Mesenchymal stem cell (in vitro differentiated cells and primary cell): ENCODE data around the gene LHX3.

Experiments
- DNase-seq: peaks from one replicate; pipeline ENCODE4 v3.0.0-alpha.2; 2013
- H2AFZ ChIP-seq: one replicate; pipeline ENCODE4 v1.6.1; 2013; ENCODE audit warnings: low read depth, mild to moderate bottlenecking, control low read depth, inconsistent platforms, low read length, moderate library complexity
- H2AK5ac ChIP-seq: 2 replicates; pipeline ENCODE4 v1.6.1; 2013; ENCODE audit warnings: low read length, moderate library complexity, mild to moderate bottlenecking, inconsistent platforms; ENCODE audit not compliant: severe bottlenecking
- H2BK120ac ChIP-seq: one replicate; pipeline ENCODE4 v1.6.1; 2013; ENCODE audit warnings: low read depth, mild to moderate bottlenecking, inconsistent platforms, low read length, moderate library complexity
- H2BK12ac ChIP-seq, 2 experiments: one replicate each; pipeline ENCODE4 v1.6.1; 2013; ENCODE audit warnings: inconsistent platforms in 2 of 2, low read length in 2 of 2, mild to moderate bottlenecking in 2 of 2, moderate library complexity in 2 of 2, control low read depth in 1 of 2
- H2BK15ac ChIP-seq: one replicate; pipeline ENCODE4 v1.6.1; 2013; ENCODE audit warnings: mild to moderate bottlenecking, low read depth, inconsistent platforms; ENCODE audit not compliant: poor library complexity, severe bottlenecking
- H2BK5ac ChIP-seq: 2 replicates; pipeline ENCODE4 v1.6.1; 2013; ENCODE audit warnings: low read depth, mild to moderate bottlenecking, low read length, control low read depth, inconsistent platforms; ENCODE audit not compliant: poor library complexity, severe bottlenecking
- H3K14ac ChIP-seq, 2 experiments: one replicate each; pipeline ENCODE4 v1.6.1; 2013; ENCODE audit warnings: inconsistent platforms in 2 of 2, low read length in 2 of 2, control low read depth in 1 of 2, mild to moderate bottlenecking in 1 of 2, moderate library complexity in 1 of 2
- H3K18ac ChIP-seq, 2 experiments: one replicate each; pipeline ENCODE4 v1.6.1; 2013; ENCODE audit warnings: inconsistent platforms in 2 of 2, low read length in 2 of 2, control low read depth in 1 of 2, low read depth in 1 of 2, mild to moderate bottlenecking in 1 of 2
- H3K23ac ChIP-seq, 2 experiments: one replicate each; pipeline ENCODE4 v1.6.1; 2013; ENCODE audit warnings: inconsistent platforms in 2 of 2, low read length in 2 of 2, mild to moderate bottlenecking in 2 of 2, moderate library complexity in 2 of 2, control low read depth in 1 of 2
- H3K27ac ChIP-seq: 2 replicates; pipeline ENCODE4 v1.5.1; 2013; ENCODE audit warnings: mild to moderate bottlenecking, moderate library complexity, low read length, control low read depth, inconsistent platforms; ENCODE audit not compliant: poor library complexity, severe bottlenecking
- H3K27me3 ChIP-seq, 2 experiments: 2 replicates each; pipeline versions ENCODE4 v1.6.1 to v1.7.0; 2013; ENCODE audit warnings: low read length in 2 of 2, mild to moderate bottlenecking in 2 of 2, moderate library complexity in 2 of 2, control low read depth in 1 of 2, inconsistent platforms in 1 of 2; ENCODE audit not compliant: control insufficient read depth in 1 of 2, insufficient read depth in 1 of 2
- H3K36me3 ChIP-seq, 2 experiments: 2 replicates each; pipeline versions ENCODE4 v1.6.1 to v1.7.0; 2013; ENCODE audit warnings: low read length in 2 of 2, control low read depth in 1 of 2, inconsistent platforms in 1 of 2, low read depth in 1 of 2, mild to moderate bottlenecking in 1 of 2; ENCODE audit not compliant: insufficient read depth in 2 of 2, control insufficient read depth in 1 of 2
- H3K4ac ChIP-seq, 2 experiments: one replicate each; pipeline ENCODE4 v1.6.1; 2013; ENCODE audit warnings: inconsistent platforms in 2 of 2, low read length in 2 of 2, mild to moderate bottlenecking in 2 of 2, moderate library complexity in 2 of 2, control low read depth in 1 of 2, low read depth in 1 of 2
- H3K4me1 ChIP-seq: 2 replicates; pipeline ENCODE4 v1.6.1; 2013; ENCODE audit warnings: low read depth, low read length, control low read depth; ENCODE audit not compliant: control insufficient read depth, insufficient read depth
- H3K4me2 ChIP-seq: 2 replicates; pipeline ENCODE4 v1.6.1; 2013; ENCODE audit warnings: low read length, mild to moderate bottlenecking, inconsistent platforms; ENCODE audit not compliant: poor library complexity, severe bottlenecking
- H3K4me3 ChIP-seq, 2 experiments: 2 replicates each; pipeline versions ENCODE4 v1.5.1 to v1.7.0; 2013; ENCODE audit warnings: low read length in 2 of 2, mild to moderate bottlenecking in 2 of 2, control low read depth in 1 of 2, low read depth in 1 of 2; ENCODE audit not compliant: insufficient read depth in 1 of 2
- H3K79me1 ChIP-seq: replicated peaks from 2 replicates; pipeline ENCODE4 v1.6.1; 2013; ENCODE audit warnings: mild to moderate bottlenecking, control low read depth, low read length, inconsistent platforms; ENCODE audit not compliant: poor library complexity, severe bottlenecking
- H3K9ac ChIP-seq: 2 replicates; pipeline ENCODE4 v1.7.0; 2013; ENCODE audit warnings: mild to moderate bottlenecking, low read length, moderate library complexity
- H3K9me3 ChIP-seq: 2 replicates; pipeline ENCODE4 v1.7.0; 2013; ENCODE audit warnings: mild to moderate bottlenecking, low read length; ENCODE audit not compliant: control insufficient read depth
- H4K8ac ChIP-seq: one replicate; pipeline ENCODE4 v1.6.1; 2013; ENCODE audit warnings: inconsistent platforms, mild to moderate bottlenecking, low read length, moderate library complexity
- H4K91ac ChIP-seq: one replicate; pipeline ENCODE4 v1.6.1; 2013; ENCODE audit warnings: mild to moderate bottlenecking, low read length, inconsistent platforms
- WGBS: methylation state at CpG from one replicate; pipeline ENCODE4 v1.1.7; 2013; ENCODE audit warnings: mixed read lengths; 5-methylcytosine and 5-hydroxymethylcytosine counted together

Gene LHX3

DNA sequence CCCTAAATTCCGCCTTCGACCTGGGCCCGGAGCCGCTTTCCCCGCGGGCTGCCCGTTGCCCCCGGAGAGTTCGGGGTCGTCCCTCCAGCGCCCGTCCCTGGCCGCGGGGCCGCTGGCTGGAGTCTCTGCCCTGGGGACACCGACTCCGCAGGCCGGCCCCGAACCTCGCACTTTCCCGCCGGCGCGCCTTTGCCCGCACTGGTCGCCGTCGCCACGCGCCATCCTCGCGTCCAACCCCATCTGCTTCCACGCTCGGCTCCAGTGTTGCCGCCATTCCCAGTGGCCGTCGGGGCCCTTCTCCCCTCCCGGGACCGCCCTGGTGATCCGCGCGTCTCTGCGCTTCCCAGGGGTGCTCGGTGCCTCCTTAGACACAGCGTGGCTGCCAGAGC is 11.0 kb downstream of the LHX3 start:
- H2BK5ac ChIP-seq, result no peak overlapping the region

GRCh38 chr9:136193127-136193890 is 11.6 kb downstream of the LHX3 start:
- Histone ChIP-seq H3K18ac (no peak overlapping the region), H3K27ac (no peak overlapping the region), H3K27me3 (peaks cover 84 to 86% of the 10 kb centered on the region in 2 experiments), H2AFZ (no peak overlapping the region), H2BK5ac (no peak overlapping the region), H3K9ac (no peak overlapping the region), H4K91ac (no peak overlapping the region), H3K14ac (no peak overlapping the region), H3K36me3 (no peaks in the 10 kb centered on the region), H2BK12ac (no peak overlapping the region), H3K4me1 (peaks cover 17% of the 10 kb centered on the region), H2BK15ac (no peak overlapping the region), H3K79me1 (no peaks in the 10 kb centered on the region), H3K9me3 (no peaks in the 10 kb centered on the region), H3K23ac (no peak overlapping the region), H2AK5ac (no peak overlapping the region), H3K4ac (no peak overlapping the region), H4K8ac (no peak overlapping the region), H2BK120ac (no peak overlapping the region), H3K4me3 (peak overlapping the region in 1 of 2 experiments; percentile 36), H3K4me2 (no peak overlapping the region)
- 3% methylated on average over 75 of the region's 96 CpGs for WGBS
- no peak for DNase-seq

More for the DNA sequence above, 11.0 kb downstream of the LHX3 start:
- H3K4me1 ChIP-seq, result peaks cover 23% of the 10 kb centered on the region
- no peak overlapping the region for H3K9ac ChIP-seq
- no peak overlapping the region for H3K4me3 ChIP-seq
- no peak overlapping the region for H4K91ac ChIP-seq
- H2BK15ac ChIP-seq, result no peak overlapping the region
- no peak overlapping the region for H3K18ac ChIP-seq
- peaks cover 87 to 89% of the 10 kb centered on the region in 2 experiments for H3K27me3 ChIP-seq
- no peaks in the 10 kb centered on the region for H3K79me1 ChIP-seq
- no peak overlapping the region for H4K8ac ChIP-seq
- no peak overlapping the region for H3K4ac ChIP-seq
- no peak overlapping the region for H2BK12ac ChIP-seq
- no peaks in the 10 kb centered on the region for H3K9me3 ChIP-seq
- no peak overlapping the region for H3K14ac ChIP-seq
- no peak overlapping the region for H2BK120ac ChIP-seq
- no peaks in the 10 kb centered on the region for H3K36me3 ChIP-seq
- H2AFZ ChIP-seq, result no peak overlapping the region
- no peak overlapping the region for H3K27ac ChIP-seq
- 6% methylated on average over 37 of the region's 45 CpGs for WGBS
- no peak for DNase-seq
- no peak overlapping the region for H2AK5ac ChIP-seq
- H3K4me2 ChIP-seq, result no peak overlapping the region
- H3K23ac ChIP-seq, result no peak overlapping the region

DNA sequence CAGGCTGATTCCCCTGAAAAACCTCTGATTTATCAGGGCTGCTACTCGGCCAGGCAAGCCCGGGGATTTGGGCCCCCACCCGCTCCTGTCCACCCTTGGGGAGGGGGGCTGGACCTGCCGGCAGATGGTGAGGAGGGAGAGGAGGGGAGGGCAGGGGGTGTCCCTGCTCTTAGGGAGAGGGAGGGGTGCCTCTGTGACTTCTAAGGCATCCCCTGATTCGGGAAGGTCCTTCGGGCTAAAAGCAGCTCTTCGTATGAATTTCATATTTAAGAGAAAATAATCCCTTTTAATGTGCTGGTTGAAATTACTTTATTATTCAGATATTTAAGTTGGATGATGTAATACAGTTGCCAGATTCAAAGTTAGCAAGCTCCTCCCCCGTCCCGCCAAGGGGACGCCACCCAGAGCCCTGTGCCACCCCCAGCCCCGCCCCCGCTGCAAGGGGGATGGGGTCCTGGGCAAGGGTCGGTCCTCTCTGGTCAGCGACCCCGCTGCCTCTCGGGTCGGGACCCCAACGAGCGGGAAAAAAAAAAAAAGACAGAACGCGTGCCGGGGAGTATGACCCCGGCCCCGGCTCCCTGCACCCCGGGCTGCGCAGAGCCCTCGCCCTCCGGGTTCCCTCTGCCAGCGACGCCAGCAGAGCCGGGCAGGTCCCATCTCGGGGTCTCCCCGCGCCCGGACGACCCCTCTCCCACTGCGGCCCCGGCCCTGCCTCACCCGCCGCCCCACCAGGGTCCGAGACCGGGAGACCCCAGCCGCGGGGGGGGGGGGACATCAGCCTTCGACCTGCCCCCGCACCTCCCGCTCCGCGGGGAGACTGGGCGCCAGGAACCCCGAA is 12.4 kb downstream of the LHX3 start:
- peaks cover 81 to 84% of the 10 kb centered on the region in 2 experiments for H3K27me3 ChIP-seq

GRCh38 chr9:136191960-136192286 is 13.0 kb downstream of the LHX3 start:
- Histone ChIP-seq H2BK120ac (no peak overlapping the region), H3K23ac (no peak overlapping the region), H3K4ac (no peak overlapping the region), H3K36me3 (no peaks in the 10 kb centered on the region), H3K4me1 (peaks cover 16% of the 10 kb centered on the region), H3K79me1 (no peaks in the 10 kb centered on the region), H2BK12ac (no peak overlapping the region), H3K9ac (no peak overlapping the region), H3K4me3 (no peak overlapping the region), H2BK5ac (no peak overlapping the region), H3K14ac (no peak overlapping the region), H4K8ac (no peak overlapping the region), H3K27ac (no peak overlapping the region), H3K27me3 (peaks cover 81 to 85% of the 10 kb centered on the region in 2 experiments), H2AK5ac (no peak overlapping the region), H4K91ac (no peak overlapping the region), H2BK15ac (no peak overlapping the region), H3K9me3 (no peaks in the 10 kb centered on the region), H3K4me2 (no peak overlapping the region), H3K18ac (no peak overlapping the region), H2AFZ (no peak overlapping the region)
- DNase-seq, result no peak
- WGBS, result 35% methylated on average over 6 of the region's 9 CpGs

More for the DNA sequence above, 12.4 kb downstream of the LHX3 start:
- no peak overlapping the region for H3K4me2 ChIP-seq
- no peak overlapping the region for H4K8ac ChIP-seq
- no peak overlapping the region for H3K9ac ChIP-seq
- no peaks in the 10 kb centered on the region for H3K9me3 ChIP-seq
- no peak overlapping the region for H3K18ac ChIP-seq
- H4K91ac ChIP-seq, result no peak overlapping the region
- H3K4me1 ChIP-seq, result peaks cover 16% of the 10 kb centered on the region
- no peak for DNase-seq
- no peak overlapping the region for H2BK12ac ChIP-seq
- H2AK5ac ChIP-seq, result no peak overlapping the region
- no peaks in the 10 kb centered on the region for H3K79me1 ChIP-seq
- no peak overlapping the region for H3K23ac ChIP-seq
- H3K27ac ChIP-seq, result no peak overlapping the region
- H3K4ac ChIP-seq, result no peak overlapping the region
- H2BK15ac ChIP-seq, result no peak overlapping the region
- whole genome bisulfite sequencing, result 7% methylated on average over 42 of the region's 51 CpGs
- no peak overlapping the region for H3K4me3 ChIP-seq
- no peaks in the 10 kb centered on the region for H3K36me3 ChIP-seq
- no peak overlapping the region for H2BK5ac ChIP-seq
- H2BK120ac ChIP-seq, result no peak overlapping the region
- H3K14ac ChIP-seq, result no peak overlapping the region
- H2AFZ ChIP-seq, result no peak overlapping the region
